HepG2 (cell line): ENCODE results near the gene ZNF513. TPM values are rescaled to one million over a fixed set of nuclear protein-coding genes. Genes with fewer than 3 reads are reported as not detected.

Source experiments
- ATF7 ChIP-seq, 2 experiments: fragments of 450-650 bp in 1 of 2; sonication (generic) in 1 of 2; formaldehyde crosslinking in 1 of 2; IDR thresholded peaks; 2 replicates each; pipeline versions ENCODE4 v1.4.0 to v1.6.1; 2016 to 2020; ENCODE audit warnings: antibody characterized with exemption in 1 of 2, mild to moderate bottlenecking in 1 of 2, missing genetic modification reagents in 1 of 2
- CSRNP2 ChIP-seq: sonication (generic); formaldehyde crosslinking; conservative IDR thresholded peaks from 2 replicates; pipeline ENCODE4 v1.8.0; 2022; ENCODE audit warnings: low read depth, missing genetic modification reagents
- ELF1 ChIP-seq: sonication (generic); formaldehyde crosslinking; IDR thresholded peaks from 2 replicates; pipeline ENCODE4 v1.4.0; 2020; ENCODE audit warnings: missing genetic modification reagents
- ELF4 ChIP-seq: sonication (generic); formaldehyde crosslinking; IDR thresholded peaks from 2 replicates; pipeline ENCODE4 v1.5.0; 2020; ENCODE audit warnings: missing genetic modification reagents, mild to moderate bottlenecking, moderate library complexity, borderline replicate concordance
- MAF1 ChIP-seq: sonication (generic); formaldehyde crosslinking; IDR thresholded peaks from 2 replicates; pipeline ENCODE4 v1.5.0; 2020; ENCODE audit warnings: missing genetic modification reagents, borderline replicate concordance
- NCOA2 ChIP-seq: sonication (generic); formaldehyde crosslinking; IDR thresholded peaks from 2 replicates; pipeline ENCODE4 v1.8.0; 2022; ENCODE audit warnings: inconsistent platforms
- NFE2L1 ChIP-seq: sonication (generic); formaldehyde crosslinking; IDR thresholded peaks from 2 replicates; pipeline ENCODE4 v1.4.0; 2020; ENCODE audit warnings: missing genetic modification reagents, mild to moderate bottlenecking, borderline replicate concordance
- NFE2L2 ChIP-seq: fragments of 150-350 bp; IDR thresholded peaks from 2 replicates; pipeline ENCODE4 v1.6.1; 2014; ENCODE audit warnings: low read length
- NFRKB ChIP-seq: fragments of 450-650 bp; IDR thresholded peaks from 2 replicates; pipeline ENCODE4 v1.6.1; 2017
- NPAS2 ChIP-seq: sonication (generic); formaldehyde crosslinking; IDR thresholded peaks from 2 replicates; pipeline ENCODE4 v1.8.0; 2022; ENCODE audit warnings: mild to moderate bottlenecking, missing genetic modification reagents, borderline replicate concordance
- POGK ChIP-seq: sonication (generic); formaldehyde crosslinking; conservative IDR thresholded peaks from 2 replicates; pipeline ENCODE4 v1.8.0; 2022; ENCODE audit warnings: mild to moderate bottlenecking, moderate library complexity, missing genetic modification reagents
- RCOR2 ChIP-seq: IDR thresholded peaks from 2 replicates; pipeline ENCODE4 v1.6.1; 2016; ENCODE audit warnings: missing biosample characterization, missing genetic modification reagents
- RXRA ChIP-seq: sonication (generic); formaldehyde crosslinking; IDR thresholded peaks from 2 replicates; pipeline ENCODE4 v1.5.1; 2020; ENCODE audit warnings: missing genetic modification reagents
- SIX4 ChIP-seq: sonication (generic); formaldehyde crosslinking; IDR thresholded peaks from 2 replicates; pipeline ENCODE4 v1.4.0; 2020; ENCODE audit warnings: missing genetic modification reagents
- SMC3 ChIP-seq: IDR thresholded peaks from 2 replicates; pipeline ENCODE4 v1.6.1; 2011; ENCODE audit warnings: low read length, improper control_type of control experiment
- SNAPC5 ChIP-seq: sonication (generic); formaldehyde crosslinking; IDR thresholded peaks from 2 replicates; pipeline ENCODE4 v1.8.1; 2023; ENCODE audit warnings: mild to moderate bottlenecking, missing genetic modification reagents, borderline replicate concordance
- SYNCRIP ChIP-seq: fragments of 200-400 bp; formaldehyde crosslinking; IDR thresholded peaks from 2 replicates; pipeline ENCODE4 v1.6.1; 2018; ENCODE audit warnings: mild to moderate bottlenecking, low read depth, low read length; ENCODE audit not compliant: insufficient read depth
- ZFP36L1 ChIP-seq: sonication (generic); formaldehyde crosslinking; IDR thresholded peaks from 2 replicates; pipeline ENCODE4 v1.8.0; 2022; ENCODE audit warnings: mild to moderate bottlenecking, missing genetic modification reagents, moderate library complexity
- ZFP41 ChIP-seq: sonication (generic); formaldehyde crosslinking; IDR thresholded peaks from 2 replicates; pipeline ENCODE4 v1.4.0; 2020; ENCODE audit warnings: mild to moderate bottlenecking, missing genetic modification reagents, borderline replicate concordance
- ZNF160 ChIP-seq: sonication (generic); formaldehyde crosslinking; IDR thresholded peaks from 2 replicates; pipeline ENCODE4 v1.8.0; 2022; ENCODE audit warnings: mild to moderate bottlenecking, inconsistent platforms, missing genetic modification reagents
- ZNF253 ChIP-seq: sonication (generic); formaldehyde crosslinking; IDR thresholded peaks from 2 replicates; pipeline ENCODE4 v1.8.0; 2022; ENCODE audit warnings: mild to moderate bottlenecking, missing genetic modification reagents, borderline replicate concordance
- ZNF3 ChIP-seq: IDR thresholded peaks from 2 replicates; pipeline ENCODE4 v1.7.0; 2017; ENCODE audit warnings: inconsistent platforms
- ZNF713 ChIP-seq: sonication (generic); formaldehyde crosslinking; IDR thresholded peaks from 2 replicates; pipeline ENCODE4 v1.4.0; 2020; ENCODE audit warnings: mild to moderate bottlenecking, missing genetic modification reagents
- ZNF737 ChIP-seq: sonication (generic); formaldehyde crosslinking; IDR thresholded peaks from 2 replicates; pipeline ENCODE4 v1.5.0; 2020; ENCODE audit warnings: missing genetic modification reagents, mild to moderate bottlenecking, borderline replicate concordance
- ZNF850 ChIP-seq: sonication (generic); formaldehyde crosslinking; conservative IDR thresholded peaks from 2 replicates; pipeline ENCODE4 v1.9.0; 2021; ENCODE audit warnings: mild to moderate bottlenecking, missing genetic modification reagents
- polyA plus RNA-seq, 8 experiments: library from polyadenylated mRNA; depleted of rRNA in 3 of 8; stranded (reverse) in 7 of 8; unstranded in 1 of 8; fragments of >200 nt; fragmentation: Illumina TruSeq in 4 of 8; extraction: Trizol in 4 of 8; gene quantifications; 2 replicates each; pipeline versions ENCODE4 v1.2.1 to v1.2.3, GENCODE V29; 2011 to 2016; ENCODE audit warnings: low read depth in 4 of 8, missing spikeins in 1 of 8, mixed read lengths in 1 of 8; ENCODE audit not compliant: insufficient read depth in 1 of 8
- total RNA-seq, 5 experiments: library from RNA; depleted of rRNA; stranded (reverse); fragments of >200 nt; fragmentation: Illumina TruSeq; extraction: Trizol; gene quantifications; 2 replicates each; pipeline ENCODE4 v1.2.3, GENCODE V29; 2016; ENCODE audit warnings: low read depth in 1 of 5
- TF ChIP-seq, protein P1 (sequence below): sonication (generic); formaldehyde crosslinking; IDR thresholded peaks from 2 replicates; pipeline ENCODE4 v1.4.0; 2020; ENCODE audit warnings: low read depth, mild to moderate bottlenecking, missing genetic modification reagents

The ZNF513 gene
- total and polyA plus RNA-seq, 2 of the 13 experiments (the other 11 are each of a cell fraction or from before 2014, with no cell fraction given) = 4.9 to 6.3 TPM

DNA sequence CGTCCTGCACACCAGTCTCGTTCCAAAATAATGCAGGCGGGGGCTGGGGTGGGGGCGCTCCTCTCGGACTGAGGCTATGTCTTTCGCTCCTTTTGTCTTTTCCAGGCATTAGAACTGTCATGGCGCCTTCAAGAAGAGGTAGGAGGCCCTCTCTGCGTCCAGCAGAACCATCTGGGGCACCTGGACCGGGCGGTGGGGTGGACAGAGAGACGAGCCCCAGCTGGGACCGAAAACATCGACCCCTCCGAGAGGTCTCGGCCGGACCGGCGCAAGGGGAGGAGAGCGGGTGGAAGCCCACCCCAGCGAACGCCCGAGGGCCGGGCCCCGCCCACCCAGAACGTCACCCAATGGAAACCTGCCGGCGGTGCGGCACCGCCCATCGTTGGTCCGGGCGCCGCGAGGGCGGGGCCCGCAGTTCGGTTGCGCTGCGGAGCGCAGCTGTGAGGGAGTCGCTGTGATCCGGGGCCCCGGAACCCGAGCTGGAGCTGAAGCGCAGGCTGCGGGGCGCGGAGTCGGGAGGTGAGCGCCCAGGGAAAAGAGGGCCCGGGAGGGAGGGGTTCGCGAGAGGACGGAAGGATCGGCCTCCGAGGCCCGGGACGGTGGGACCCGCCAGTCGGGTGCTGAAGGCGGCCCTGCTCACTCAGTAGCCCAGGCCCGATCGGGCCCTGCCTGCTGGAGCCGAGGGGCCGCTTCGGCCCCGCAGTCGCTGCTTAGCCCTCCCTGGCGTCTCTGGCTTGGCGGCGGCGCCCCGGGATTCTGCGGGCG lies 47.9 kb upstream of the ZNF513 start, which contains the start of gene NRBP1 (continued):
- TF ChIP-seq ZNF160 (CRISPR knock-in tag) (no peak; the same call in 1 of the 2 replicates), NPAS2 (CRISPR knock-in tag) (no peak), ZFP36L1 (CRISPR knock-in tag) (peak; percentile 88), ZNF253 (CRISPR knock-in tag) (0 out of 2 replicates have a peak, but pooled peaks have one; percentile 20), ELF1 (0 out of 2 replicates have a peak, but pooled peaks have one; percentile 15), NFRKB (no peak), RXRA (CRISPR knock-in tag) (peak; percentile 82), ZNF713 (CRISPR knock-in tag) (no peak), NCOA2 (CRISPR knock-in tag) (no peak; the same call in 1 of the 2 replicates), ZFP41 (CRISPR knock-in tag) (no peak; the same call in 1 of the 2 replicates), CSRNP2 (CRISPR knock-in tag) (no peak), ZNF850 (CRISPR knock-in tag) (peak; percentile 94), SMC3 (no peak), NFE2L2 (no peak), ZNF737 (no peak), MAF1 (CRISPR knock-in tag) (peak; percentile 76; the same call in 1 of the 2 replicates), ZNF3 (CRISPR knock-in tag) (no peak; the same call in 1 of the 2 replicates), SYNCRIP (no peak), SNAPC5 (CRISPR knock-in tag) (no peak), POGK (CRISPR knock-in tag) (0 out of 2 replicates have a peak, but pooled peaks have one; percentile 55), RCOR2 (no peak; the same call in 1 of the 2 replicates), NFE2L1 (CRISPR knock-in tag) (peak; percentile 71), ELF4 (CRISPR knock-in tag) (no peak), SIX4 (no peak), ATF7 (IDR thresholded peaks at IDR 0.05) (no peak), ATF7 (CRISPR knock-in tag; IDR thresholded peaks at IDR 0.05) (no peak; the same call in 1 of the 2 replicates)
- TF ChIP-seq, protein P1, sequence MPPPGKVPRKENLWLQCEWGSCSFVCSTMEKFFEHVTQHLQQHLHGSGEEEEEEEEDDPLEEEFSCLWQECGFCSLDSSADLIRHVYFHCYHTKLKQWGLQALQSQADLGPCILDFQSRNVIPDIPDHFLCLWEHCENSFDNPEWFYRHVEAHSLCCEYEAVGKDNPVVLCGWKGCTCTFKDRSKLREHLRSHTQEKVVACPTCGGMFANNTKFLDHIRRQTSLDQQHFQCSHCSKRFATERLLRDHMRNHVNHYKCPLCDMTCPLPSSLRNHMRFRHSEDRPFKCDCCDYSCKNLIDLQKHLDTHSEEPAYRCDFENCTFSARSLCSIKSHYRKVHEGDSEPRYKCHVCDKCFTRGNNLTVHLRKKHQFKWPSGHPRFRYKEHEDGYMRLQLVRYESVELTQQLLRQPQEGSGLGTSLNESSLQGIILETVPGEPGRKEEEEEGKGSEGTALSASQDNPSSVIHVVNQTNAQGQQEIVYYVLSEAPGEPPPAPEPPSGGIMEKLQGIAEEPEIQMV (CRISPR knock-in tag) = no peak
